Esophagus squamous epithelium (tissue), 4 donors: Measurements from ENCODE around the gene KLHL2.

Experiments
- POLR2A ChIP-seq, 4 donors: fragments of 450-650 bp; IDR thresholded peaks; one replicate each; pipeline ENCODE4 v1.6.1; 2017; ENCODE audit warnings: antibody characterized with exemption in 4 of 4, mild to moderate bottlenecking in 4 of 4, moderate library complexity in 3 of 4
- TF ChIP-seq, protein P1 (sequence below), 6 experiments: fragments of 450-650 bp in 4 of 6; fragments of 200-600 bp in 2 of 6; sonication (generic) in 2 of 6; IDR thresholded peaks; one replicate each; pipeline ENCODE4 v1.5.1; 2016 to 2019; ENCODE audit warnings: antibody characterized with exemption in 6 of 6, mild to moderate bottlenecking in 4 of 6, moderate library complexity in 4 of 6

DNA sequence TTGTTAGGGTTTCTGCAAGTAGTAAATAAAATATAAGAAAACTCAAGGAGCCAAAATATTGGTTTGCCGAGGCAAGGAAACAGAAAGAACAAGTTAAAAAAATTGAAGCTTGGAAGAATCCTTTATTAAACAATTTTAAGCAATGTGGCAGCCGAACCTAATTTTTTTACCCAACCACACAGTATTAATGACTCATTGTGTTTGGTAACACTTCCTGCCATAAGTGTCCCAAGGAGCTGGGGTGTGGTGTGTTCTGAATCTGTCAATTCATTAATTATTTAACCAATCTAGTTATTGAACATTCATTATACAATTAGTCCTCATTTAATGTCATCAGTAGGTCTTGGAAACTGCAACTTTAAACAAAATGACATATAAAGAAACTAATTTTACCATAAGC, 152.1 kb downstream of the KLHL2 start:
- TF ChIP-seq, protein P1, sequence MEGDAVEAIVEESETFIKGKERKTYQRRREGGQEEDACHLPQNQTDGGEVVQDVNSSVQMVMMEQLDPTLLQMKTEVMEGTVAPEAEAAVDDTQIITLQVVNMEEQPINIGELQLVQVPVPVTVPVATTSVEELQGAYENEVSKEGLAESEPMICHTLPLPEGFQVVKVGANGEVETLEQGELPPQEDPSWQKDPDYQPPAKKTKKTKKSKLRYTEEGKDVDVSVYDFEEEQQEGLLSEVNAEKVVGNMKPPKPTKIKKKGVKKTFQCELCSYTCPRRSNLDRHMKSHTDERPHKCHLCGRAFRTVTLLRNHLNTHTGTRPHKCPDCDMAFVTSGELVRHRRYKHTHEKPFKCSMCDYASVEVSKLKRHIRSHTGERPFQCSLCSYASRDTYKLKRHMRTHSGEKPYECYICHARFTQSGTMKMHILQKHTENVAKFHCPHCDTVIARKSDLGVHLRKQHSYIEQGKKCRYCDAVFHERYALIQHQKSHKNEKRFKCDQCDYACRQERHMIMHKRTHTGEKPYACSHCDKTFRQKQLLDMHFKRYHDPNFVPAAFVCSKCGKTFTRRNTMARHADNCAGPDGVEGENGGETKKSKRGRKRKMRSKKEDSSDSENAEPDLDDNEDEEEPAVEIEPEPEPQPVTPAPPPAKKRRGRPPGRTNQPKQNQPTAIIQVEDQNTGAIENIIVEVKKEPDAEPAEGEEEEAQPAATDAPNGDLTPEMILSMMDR (IDR thresholded peaks at IDR 0.05): no peak
- no peak for TF ChIP-seq POLR2A (IDR thresholded peaks at IDR 0.05)
